Effector memory CD8-positive, alpha-beta T cell (primary cell): ENCODE results near the gene LDLRAD3.

ENCODE experiments used
- ATAC-seq: fragments of 150-1000 bp; cut with Tn5 transposase; replicated peaks from 2 replicates; pipeline ENCODE4 v1.10.0; 2021; ENCODE audit warnings: mild to moderate bottlenecking, moderate library complexity
- DNase-seq, 3 experiments: peaks; one replicate each; pipeline ENCODE4 v3.0.0; 2021
- H3K27ac Mint-ChIP-seq, 2 donors: one replicate each; pipeline ENCODE4 v1.8.0; 2022; ENCODE audit warnings: mild to moderate bottlenecking in 2 of 2, mixed read lengths in 2 of 2, moderate library complexity in 2 of 2
- H3K27me3 Mint-ChIP-seq, 2 donors: one replicate each; pipeline ENCODE4 v1.8.0; 2022; ENCODE audit warnings: mixed read lengths in 2 of 2
- H3K36me3 Mint-ChIP-seq: one replicate; pipeline ENCODE4 v1.8.0; 2022; ENCODE audit warnings: mild to moderate bottlenecking, moderate library complexity, mixed read lengths; ENCODE audit not compliant: insufficient read depth
- H3K4me1 Mint-ChIP-seq, 2 donors: one replicate each; pipeline ENCODE4 v1.8.0; 2022; ENCODE audit warnings: low read depth in 2 of 2, mixed read lengths in 2 of 2
- H3K4me3 Mint-ChIP-seq, 2 donors: one replicate each; pipeline ENCODE4 v1.8.0; 2022; ENCODE audit warnings: mild to moderate bottlenecking in 2 of 2, mixed read lengths in 2 of 2, moderate library complexity in 2 of 2
- H3K9me3 Mint-ChIP-seq, 2 donors: one replicate each; pipeline ENCODE4 v1.8.0; 2022; ENCODE audit warnings: mixed read lengths in 2 of 2

Gene LDLRAD3

GRCh38 chr11:36115378-36115801 lies 171.5 kb downstream of the LDLRAD3 start:
- Mint-ChIP-seq H3K4me1 (no peaks in the 10 kb centered on the region), H3K36me3 (no peaks in the 10 kb centered on the region), H3K27ac (no peak overlapping the region), H3K4me3 (no peak overlapping the region), H3K27me3 (peaks cover 22 to 37% of the 10 kb centered on the region in 2 donors), H3K9me3 (no peaks in the 10 kb centered on the region)
- DNase-seq (no peak), ATAC-seq (no peak)

- Mint-ChIP-seq H3K9me3 (no peaks in the 10 kb centered on the region), H3K4me1 (no peaks in the 10 kb centered on the region), H3K36me3 (no peaks in the 10 kb centered on the region), H3K27ac (no peak overlapping the region), H3K27me3 (peaks cover 26 to 44% of the 10 kb centered on the region in 2 donors), H3K4me3 (no peak overlapping the region)
- no peak for ATAC-seq
- no peak for DNase-seq
Observed at GRCh38 chr11:36116161-36116560, 172.3 kb downstream of the LDLRAD3 start.

DNA sequence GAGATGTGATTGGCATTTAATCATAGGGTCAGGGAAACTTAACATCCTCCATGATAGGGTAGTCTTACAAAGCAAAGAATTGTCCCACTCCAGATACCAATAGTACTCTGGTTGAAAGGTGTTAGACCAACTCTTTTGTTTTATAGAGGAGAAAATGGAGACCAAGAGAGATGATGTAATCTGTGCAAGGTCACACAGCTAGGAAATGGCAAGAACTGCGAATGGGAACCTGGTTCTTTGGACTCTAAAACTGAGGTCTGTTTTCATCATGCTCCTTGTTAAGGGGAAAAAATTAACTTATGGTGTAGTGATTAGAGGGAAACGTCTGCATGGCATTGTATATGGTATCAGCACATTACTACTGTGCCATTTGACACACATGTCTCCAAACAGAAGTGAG lies 174.2 kb downstream of the LDLRAD3 start:
- Mint-ChIP-seq H3K4me1 (no peaks in the 10 kb centered on the region), H3K9me3 (no peaks in the 10 kb centered on the region), H3K27ac (no peak overlapping the region), H3K36me3 (no peaks in the 10 kb centered on the region), H3K27me3 (peaks cover 37 to 43% of the 10 kb centered on the region in 2 donors), H3K4me3 (no peak overlapping the region)
- DNase-seq (no peak), ATAC-seq (no peak)

DNA sequence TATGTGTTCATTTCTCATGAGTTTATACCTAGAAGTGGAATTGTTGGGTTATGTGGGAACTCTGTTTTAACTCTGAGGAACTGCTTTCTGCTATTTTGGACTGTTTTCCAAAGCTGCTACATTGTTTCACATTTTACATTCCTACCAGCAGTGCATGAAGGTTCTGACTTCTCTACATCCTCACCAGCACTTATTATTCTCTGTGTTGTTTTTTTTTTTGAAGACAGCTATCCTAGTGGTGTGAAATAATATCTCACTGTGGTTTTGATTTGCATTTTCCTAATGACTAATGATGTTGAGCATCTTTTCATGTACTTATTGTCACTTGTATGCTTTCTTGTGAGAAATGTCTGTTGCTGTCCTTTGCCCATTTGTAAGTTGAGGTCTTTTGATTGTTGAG lies 175.4 kb downstream of the LDLRAD3 start:
- no peak overlapping the region for H3K4me3 Mint-ChIP-seq
- no peaks in the 10 kb centered on the region for H3K9me3 Mint-ChIP-seq
- H3K27ac Mint-ChIP-seq, result no peak overlapping the region
- no peaks in the 10 kb centered on the region for H3K4me1 Mint-ChIP-seq
- no peak for ATAC-seq
- no peak for DNase-seq
- peaks cover 37 to 48% of the 10 kb centered on the region in 2 donors for H3K27me3 Mint-ChIP-seq
- H3K36me3 Mint-ChIP-seq, result no peaks in the 10 kb centered on the region

DNA sequence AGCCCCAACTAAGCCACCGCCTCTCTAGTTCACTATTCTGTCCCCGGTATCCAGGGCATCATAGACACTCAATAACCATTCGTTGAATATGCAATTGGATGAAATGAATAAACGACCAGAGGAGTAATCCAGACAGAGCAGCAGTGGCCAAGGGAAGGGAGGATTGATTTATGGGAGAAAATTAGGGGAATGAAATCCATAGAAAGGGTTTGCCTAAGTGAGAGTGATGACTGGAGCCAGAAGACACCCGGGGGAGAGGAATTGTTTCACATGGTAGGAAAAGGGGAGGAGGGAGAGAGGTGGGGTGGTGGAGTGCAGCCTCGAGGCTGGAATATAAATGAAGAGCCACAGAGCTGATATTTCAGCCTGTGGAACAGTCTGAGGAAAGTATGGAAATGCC lies 177.2 kb downstream of the LDLRAD3 start:
- Mint-ChIP-seq H3K27ac (no peak overlapping the region), H3K36me3 (no peaks in the 10 kb centered on the region)
- no peak for ATAC-seq

DNA sequence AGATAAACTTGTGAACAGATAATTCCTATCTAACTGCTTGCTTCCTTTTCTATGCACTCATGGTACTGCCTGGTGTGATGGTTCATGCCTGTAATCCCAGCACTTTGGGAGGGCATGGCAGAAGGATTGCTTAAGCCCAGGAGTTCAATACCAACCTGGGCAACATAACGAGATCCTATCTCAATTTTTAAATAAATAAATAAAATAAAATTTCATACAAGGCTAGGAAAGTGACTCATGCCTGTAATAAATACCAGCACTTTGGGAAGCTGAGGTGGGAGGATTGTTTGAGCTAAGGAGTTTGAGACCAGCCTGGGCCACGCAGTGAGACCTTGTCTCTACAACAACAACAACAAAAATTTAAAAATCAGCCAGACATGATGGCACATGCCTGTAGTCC lies 178.8 kb downstream of the LDLRAD3 start:
- Mint-ChIP-seq H3K36me3 (no peaks in the 10 kb centered on the region), H3K9me3 (no peaks in the 10 kb centered on the region)

More for the DNA sequence above, 177.2 kb downstream of the LDLRAD3 start:
- no peaks in the 10 kb centered on the region for H3K9me3 Mint-ChIP-seq
- no peaks in the 10 kb centered on the region for H3K4me1 Mint-ChIP-seq
- peaks cover 40 to 47% of the 10 kb centered on the region in 2 donors for H3K27me3 Mint-ChIP-seq
- DNase-seq, result no peak
- H3K4me3 Mint-ChIP-seq, result no peak overlapping the region

GRCh38 chr11:36123336-36124101 lies 179.7 kb downstream of the LDLRAD3 start:
- no peaks in the 10 kb centered on the region for H3K36me3 Mint-ChIP-seq
- DNase-seq, result no peak
- no peak for ATAC-seq
- peaks cover 35 to 47% of the 10 kb centered on the region in 2 donors for H3K27me3 Mint-ChIP-seq
- no peak overlapping the region for H3K4me3 Mint-ChIP-seq
- H3K9me3 Mint-ChIP-seq, result no peaks in the 10 kb centered on the region
- H3K4me1 Mint-ChIP-seq, result no peaks in the 10 kb centered on the region
- H3K27ac Mint-ChIP-seq, result no peak overlapping the region

More for the DNA sequence above, 178.8 kb downstream of the LDLRAD3 start:
- no peaks in the 10 kb centered on the region for H3K4me1 Mint-ChIP-seq
- H3K27ac Mint-ChIP-seq, result no peak overlapping the region
- DNase-seq, result no peak
- ATAC-seq, result no peak
- H3K27me3 Mint-ChIP-seq, result peaks cover 39 to 45% of the 10 kb centered on the region in 2 donors
- no peak overlapping the region for H3K4me3 Mint-ChIP-seq

DNA sequence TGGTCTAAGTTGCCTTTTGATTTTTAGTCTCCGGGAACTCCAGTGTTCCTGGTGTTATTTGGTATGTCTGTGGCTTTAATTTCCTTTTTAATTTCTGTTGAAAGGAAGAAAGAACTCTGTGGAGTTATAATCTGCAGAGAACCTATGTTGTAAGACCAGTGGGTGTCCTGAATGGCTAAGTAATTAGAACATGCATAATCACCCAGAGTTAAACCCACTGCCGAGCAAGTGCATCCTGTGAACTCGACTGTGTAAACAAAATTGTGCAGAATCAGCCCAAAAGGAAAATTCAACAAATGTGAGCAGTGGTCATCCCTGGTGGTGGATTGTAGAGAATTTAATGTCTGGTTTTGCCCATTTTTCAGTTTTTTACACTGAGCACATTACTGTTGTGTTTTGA lies 182.8 kb downstream of the LDLRAD3 start:
- no peak overlapping the region for H3K27ac Mint-ChIP-seq
- H3K27me3 Mint-ChIP-seq, result peaks cover 38 to 64% of the 10 kb centered on the region in 2 donors
- H3K9me3 Mint-ChIP-seq, result no peaks in the 10 kb centered on the region
- no peaks in the 10 kb centered on the region for H3K4me1 Mint-ChIP-seq
- no peaks in the 10 kb centered on the region for H3K36me3 Mint-ChIP-seq
- no peak overlapping the region for H3K4me3 Mint-ChIP-seq
- DNase-seq, result no peak
- ATAC-seq, result no peak

DNA sequence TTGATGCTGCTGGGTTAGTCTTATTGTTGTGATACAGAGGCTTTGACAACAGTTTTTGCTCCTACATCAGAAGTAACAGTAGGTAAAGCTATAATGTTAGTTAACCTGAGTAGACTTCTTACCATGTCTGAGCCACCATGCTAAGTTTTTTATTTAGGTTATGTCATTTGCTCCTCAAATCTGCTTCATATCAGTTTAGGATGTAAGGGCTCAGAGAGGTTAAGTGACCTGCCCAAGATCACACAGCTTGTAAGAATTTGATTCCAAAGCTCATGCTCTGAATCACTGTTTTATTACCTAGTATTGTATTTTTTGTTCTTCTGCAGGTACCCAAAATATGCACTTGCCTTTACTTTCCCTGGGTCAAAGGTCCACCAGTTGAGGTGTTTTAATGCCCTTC lies 183.7 kb downstream of the LDLRAD3 start:
- Mint-ChIP-seq H3K36me3 (no peaks in the 10 kb centered on the region), H3K27me3 (peaks cover 41 to 66% of the 10 kb centered on the region in 2 donors), H3K9me3 (no peaks in the 10 kb centered on the region), H3K4me1 (no peaks in the 10 kb centered on the region), H3K27ac (no peak overlapping the region), H3K4me3 (no peak overlapping the region)
- ATAC-seq (no peak), DNase-seq (no peak)

DNA sequence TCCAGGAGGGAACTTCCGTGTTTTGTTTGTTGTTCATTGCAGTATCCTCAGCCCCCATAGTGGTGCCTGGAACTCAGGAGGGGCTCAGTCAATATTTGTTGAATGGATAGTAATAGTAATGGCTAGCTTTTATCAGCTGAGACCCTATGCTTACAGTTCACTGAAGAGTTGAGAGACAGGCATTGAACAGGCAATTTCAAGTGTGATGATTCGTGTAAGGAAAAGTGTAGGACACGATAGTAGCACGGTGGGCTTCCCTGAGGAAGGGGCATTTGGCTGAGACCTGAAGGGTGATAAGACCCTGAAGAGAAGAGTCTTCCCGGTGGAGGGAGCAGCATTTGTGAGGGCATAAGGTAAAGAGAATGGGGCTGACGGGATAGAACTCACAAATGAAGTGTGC lies 186.1 kb downstream of the LDLRAD3 start:
- Mint-ChIP-seq H3K9me3 (no peaks in the 10 kb centered on the region), H3K36me3 (no peaks in the 10 kb centered on the region), H3K27ac (no peak overlapping the region), H3K27me3 (peaks cover 47 to 65% of the 10 kb centered on the region in 2 donors), H3K4me3 (no peak overlapping the region), H3K4me1 (no peaks in the 10 kb centered on the region)
- DNase-seq (no peak), ATAC-seq (no peak)

GRCh38 chr11:36130401-36130800 lies 186.5 kb downstream of the LDLRAD3 start:
- no peak overlapping the region for H3K4me3 Mint-ChIP-seq
- DNase-seq, result no peak
- no peak overlapping the region for H3K27ac Mint-ChIP-seq
- no peaks in the 10 kb centered on the region for H3K9me3 Mint-ChIP-seq
- H3K27me3 Mint-ChIP-seq, result peaks cover 47 to 65% of the 10 kb centered on the region in 2 donors
- no peaks in the 10 kb centered on the region for H3K36me3 Mint-ChIP-seq
- ATAC-seq, result no peak
- no peaks in the 10 kb centered on the region for H3K4me1 Mint-ChIP-seq

DNA sequence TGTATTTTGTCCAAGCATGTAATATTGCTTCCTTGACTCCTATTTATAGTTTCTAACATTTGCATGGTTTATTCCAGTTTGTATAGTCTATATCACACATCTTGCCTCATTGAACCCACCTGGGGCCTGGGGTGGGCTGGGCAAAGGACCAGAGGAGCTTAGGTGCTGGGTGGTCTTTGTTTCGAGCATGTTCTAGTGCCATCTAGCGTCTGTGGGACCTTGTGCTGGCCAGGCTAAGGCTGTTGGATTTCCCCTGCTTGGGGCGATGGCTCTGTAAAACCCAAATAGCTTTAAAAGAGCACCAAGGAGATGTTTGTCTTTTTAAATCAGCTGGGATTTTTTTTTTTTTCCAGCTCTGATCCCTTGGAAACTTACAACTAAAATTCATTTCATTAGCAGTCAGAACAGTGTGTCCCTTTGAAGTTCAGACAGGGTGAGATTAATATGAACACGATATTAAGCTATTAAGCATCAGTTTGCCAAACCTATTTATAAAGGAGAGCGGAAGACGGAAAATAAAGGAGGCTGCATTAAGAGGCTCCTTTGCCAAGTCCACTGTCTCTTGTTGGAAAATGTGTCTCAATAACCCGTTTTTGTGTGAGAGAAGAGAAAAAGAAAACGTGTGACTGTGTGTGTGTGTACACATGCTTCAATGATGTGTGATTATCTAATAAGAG lies 188.0 kb downstream of the LDLRAD3 start:
- Mint-ChIP-seq H3K9me3 (no peaks in the 10 kb centered on the region), H3K4me3 (no peak overlapping the region), H3K27me3 (peaks cover 37 to 57% of the 10 kb centered on the region in 2 donors), H3K36me3 (no peaks in the 10 kb centered on the region), H3K4me1 (no peaks in the 10 kb centered on the region), H3K27ac (no peak overlapping the region)
- no peak for DNase-seq
- no peak for ATAC-seq

DNA sequence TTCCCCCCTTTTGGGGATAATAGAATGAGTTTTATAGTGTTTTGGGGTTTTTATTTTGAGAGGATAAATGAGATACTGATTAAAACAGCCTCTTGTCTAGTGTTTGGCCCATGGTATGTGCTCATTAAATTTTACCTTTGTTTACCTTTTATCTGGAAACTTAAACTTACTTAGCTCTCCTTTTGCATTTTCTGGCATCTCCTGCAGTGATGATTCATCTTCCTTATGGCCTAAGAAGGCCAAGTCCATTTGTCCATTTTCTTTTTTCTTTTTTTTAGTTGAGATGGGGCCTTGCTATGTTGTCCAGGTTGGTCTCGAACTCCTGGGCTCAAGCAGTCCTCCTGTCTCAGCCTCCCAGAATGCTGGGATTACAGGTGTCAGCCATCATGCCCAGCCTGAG lies 189.1 kb downstream of the LDLRAD3 start:
- no peaks in the 10 kb centered on the region for H3K4me1 Mint-ChIP-seq
- peaks cover 37 to 55% of the 10 kb centered on the region in 2 donors for H3K27me3 Mint-ChIP-seq
- ATAC-seq, result no peak
- H3K27ac Mint-ChIP-seq, result no peak overlapping the region
- H3K4me3 Mint-ChIP-seq, result no peak overlapping the region
- no peaks in the 10 kb centered on the region for H3K9me3 Mint-ChIP-seq
- DNase-seq, result no peak
- H3K36me3 Mint-ChIP-seq, result no peaks in the 10 kb centered on the region

GRCh38 chr11:36135076-36135475 lies 191.2 kb downstream of the LDLRAD3 start:
- no peaks in the 10 kb centered on the region for H3K4me1 Mint-ChIP-seq
- peaks cover 23 to 43% of the 10 kb centered on the region in 2 donors for H3K27me3 Mint-ChIP-seq
- H3K4me3 Mint-ChIP-seq, result no peak overlapping the region
- ATAC-seq (no peak), DNase-seq (no peak)
- H3K9me3 Mint-ChIP-seq, result no peaks in the 10 kb centered on the region
- H3K27ac Mint-ChIP-seq, result no peak overlapping the region
- H3K36me3 Mint-ChIP-seq, result no peaks in the 10 kb centered on the region
